NT2/D1 (cell line): ENCODE data around the gene TDG.

Source experiments
- SUZ12 ChIP-seq: IDR thresholded peaks from 2 replicates; pipeline ENCODE4 v1.6.1; 2011; ENCODE audit not compliant: insufficient read length, insufficient read depth; ENCODE audit errors: extremely low read depth
- YY1 ChIP-seq: IDR thresholded peaks from 2 replicates; pipeline ENCODE4 v1.6.1; 2011; ENCODE audit not compliant: insufficient read length, insufficient read depth
- ZNF274 ChIP-seq: IDR thresholded peaks from 2 replicates; pipeline ENCODE4 v1.6.1; 2011; ENCODE audit warnings: mild to moderate bottlenecking, low read depth, low read length

DNA sequence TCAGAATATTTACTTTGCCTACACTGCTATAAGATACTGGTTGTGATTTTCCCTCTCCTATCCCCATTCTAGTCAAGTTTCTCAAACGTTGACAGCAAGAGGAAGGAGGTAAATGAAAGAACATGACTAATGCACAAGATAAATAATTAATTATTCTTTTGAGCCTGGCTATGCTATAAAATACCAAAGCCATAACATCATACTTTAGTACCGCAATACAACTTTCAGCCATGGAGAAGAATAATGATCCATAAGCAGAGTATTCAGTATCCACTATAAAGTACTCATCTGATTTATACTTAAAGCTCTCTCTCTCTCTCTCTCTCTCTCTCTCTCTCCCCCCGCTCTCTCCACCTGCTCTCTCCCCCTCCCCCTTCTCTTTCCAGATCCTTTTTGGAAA, 41.3 kb downstream of the TDG start:
- TF ChIP-seq YY1 (no peak), SUZ12 (no peak), ZNF274 (no peak)
